ENCODE results near the gene PLIN4.
A peak's percentile ranks its signal among the peaks of the same experiment; 100 is the strongest.
"Not testable (repeated sequence)": the region's sequence is repeated elsewhere in the genome, so short reads cannot be mapped to it uniquely, and the experiment has no call there.

Gene PLIN4

DNA sequence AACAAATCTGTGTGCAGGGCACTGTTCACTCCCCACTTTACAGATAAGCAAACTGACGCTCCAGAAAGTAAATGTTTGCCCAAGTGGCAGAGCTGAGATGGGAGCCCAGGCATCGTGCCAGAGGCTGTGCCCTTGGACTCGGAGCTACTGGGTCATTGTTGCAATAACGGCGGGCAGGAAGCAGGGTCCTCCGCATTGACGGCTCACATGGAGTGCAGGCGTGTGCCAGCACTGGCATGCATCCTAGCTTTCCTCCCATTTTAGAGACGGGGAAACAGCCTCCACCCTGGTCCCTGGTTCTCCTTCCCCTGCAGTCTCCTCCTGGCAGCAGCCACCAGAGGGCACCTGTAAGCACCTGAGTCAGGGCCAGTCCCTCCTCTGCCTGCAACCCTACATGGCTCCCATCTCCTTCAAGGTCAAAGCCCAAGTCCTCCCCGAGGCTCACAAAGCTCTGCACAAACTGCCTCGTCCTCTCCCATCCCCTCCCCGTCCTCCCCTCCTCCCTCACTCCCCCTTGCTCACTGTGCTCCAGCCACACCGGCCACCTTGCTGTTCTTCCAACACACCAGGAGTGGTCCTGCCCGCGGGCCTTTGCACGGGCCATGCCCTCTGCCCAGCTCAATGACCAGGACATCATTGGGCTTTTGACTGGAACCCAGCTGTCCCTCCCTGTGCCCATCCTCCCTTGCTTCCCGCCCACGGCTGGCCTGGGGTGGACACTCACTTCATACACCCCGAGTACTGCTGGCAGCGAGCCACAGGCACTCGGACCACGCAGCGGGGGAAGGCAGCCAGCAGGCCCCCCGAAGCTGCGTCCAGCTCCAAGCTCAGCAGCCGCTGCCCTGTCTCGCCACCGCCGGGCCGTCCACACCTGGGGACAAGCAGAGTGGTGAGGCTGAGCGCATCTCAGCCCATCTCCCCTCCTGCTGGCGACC, 29.3 kb upstream of the PLIN4 start:
- peak; percentile 56 for DNase-seq

DNA sequence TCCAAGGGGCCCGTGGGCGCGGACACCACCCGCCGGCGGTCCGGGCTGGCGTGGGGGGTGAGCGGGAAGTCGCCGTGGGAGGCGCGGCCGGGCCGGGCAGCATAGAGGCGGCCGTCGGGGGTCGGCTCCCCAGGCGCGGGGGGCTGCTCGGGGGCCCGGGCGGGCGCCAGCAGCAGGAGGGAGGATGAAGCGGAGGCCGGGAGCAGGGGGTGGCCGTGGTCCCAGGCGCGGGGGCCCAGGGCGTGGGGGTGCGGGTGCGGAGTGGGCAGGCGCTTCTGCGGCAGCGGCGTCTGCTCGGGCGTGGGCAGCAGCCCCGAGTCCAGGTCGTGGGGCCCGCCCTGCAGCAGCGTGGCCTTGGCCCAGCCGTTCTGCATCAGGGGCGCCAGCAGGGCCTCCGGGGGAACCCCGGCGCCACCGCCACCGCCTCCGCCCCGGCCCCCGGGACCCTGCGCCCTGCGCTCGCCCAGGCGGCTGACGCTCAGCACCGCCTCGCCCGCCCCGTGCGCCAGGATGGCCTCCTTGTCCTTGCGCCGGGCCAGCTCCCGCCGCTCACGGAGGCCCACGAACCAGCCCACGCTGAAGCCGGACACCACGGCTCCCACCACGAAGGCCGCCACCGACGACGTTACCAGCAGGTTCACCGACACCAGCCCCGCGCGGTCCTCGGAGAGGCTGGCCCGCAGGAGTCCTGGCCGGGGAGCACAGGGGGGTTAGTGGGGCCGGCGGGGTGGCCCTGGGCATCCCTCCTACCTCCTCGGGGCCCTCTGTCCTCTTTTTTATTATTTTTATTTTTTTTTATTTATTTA, 25.8 kb upstream of the PLIN4 start:
- no peak for DNase-seq

GRCh38 chr19:4542896-4543841, 24.9 kb upstream of the PLIN4 start:
- DNase-seq = no peak

DNA sequence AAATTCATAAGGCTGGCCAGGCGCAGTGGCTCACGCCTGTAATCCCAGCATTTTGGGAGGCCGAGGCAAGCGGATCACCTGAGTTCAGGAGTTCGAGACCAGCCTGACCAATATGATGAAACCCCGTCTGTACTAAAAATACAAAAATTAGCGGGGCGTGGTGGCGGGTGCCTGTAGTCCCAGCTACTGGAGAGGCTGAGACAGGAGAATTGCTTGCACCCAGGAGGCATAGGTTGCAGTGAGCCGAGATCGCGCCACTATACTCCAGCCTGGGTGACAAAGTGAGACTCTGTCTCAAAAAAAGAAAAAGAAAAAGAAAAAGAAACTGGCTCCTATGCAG, 23.5 kb upstream of the PLIN4 start:
- DNase-seq = not testable (repeated sequence)

- peak; percentile 8 for DNase-seq
These were observed 23.0 kb upstream of the PLIN4 start for GRCh38 chr19:4541114-4541805.

DNA sequence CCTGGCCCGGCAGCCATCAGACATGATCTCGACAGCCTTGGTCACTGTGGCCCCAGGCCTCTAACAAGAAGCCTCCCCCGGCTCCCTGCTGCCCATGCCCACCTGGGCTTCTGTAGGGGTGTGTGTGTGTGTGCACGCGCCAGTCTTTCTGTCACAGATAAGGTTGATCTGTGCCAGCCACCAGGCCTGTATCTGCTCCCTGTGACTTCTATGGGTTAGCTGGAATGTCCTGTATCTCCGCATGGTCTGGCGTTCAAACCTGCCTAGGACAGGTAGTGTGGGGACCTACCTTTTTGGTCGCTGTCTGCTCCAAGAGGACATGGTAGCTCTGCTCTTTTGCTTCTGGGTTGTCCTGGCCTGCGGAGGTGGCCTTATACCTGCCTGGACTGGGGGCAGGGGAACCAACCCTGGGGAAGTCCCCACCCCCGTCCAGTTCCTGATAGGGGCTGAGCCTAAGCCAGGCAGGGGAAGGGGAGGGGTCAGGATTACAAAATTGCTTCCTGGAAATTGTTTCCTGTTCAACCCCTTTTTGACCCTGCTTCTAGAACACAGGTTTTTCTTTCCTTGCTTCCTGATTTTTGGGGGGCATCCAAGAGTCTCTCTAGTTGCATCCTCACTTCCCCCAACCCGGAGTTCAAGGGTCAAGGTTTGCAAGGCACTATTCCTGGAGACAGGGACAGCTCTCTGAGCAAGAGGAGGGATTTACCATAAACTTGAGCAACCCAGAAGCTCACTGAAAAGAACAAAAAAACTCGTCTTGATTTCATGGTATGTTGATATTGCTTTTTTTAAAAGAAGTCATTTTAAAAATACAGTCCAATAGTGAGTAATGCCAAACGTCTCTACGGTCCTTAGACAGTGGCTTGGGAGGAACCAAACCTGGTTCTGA, 21.7 kb upstream of the PLIN4 start, which contains the start of gene LRG1:
Gene LRG1 (minus strand): TSS at position 344 of the 889 bp plus-strand sequence. CDS start 23 bp downstream, at position 321.
- peak; percentile 71 for DNase-seq

DNA sequence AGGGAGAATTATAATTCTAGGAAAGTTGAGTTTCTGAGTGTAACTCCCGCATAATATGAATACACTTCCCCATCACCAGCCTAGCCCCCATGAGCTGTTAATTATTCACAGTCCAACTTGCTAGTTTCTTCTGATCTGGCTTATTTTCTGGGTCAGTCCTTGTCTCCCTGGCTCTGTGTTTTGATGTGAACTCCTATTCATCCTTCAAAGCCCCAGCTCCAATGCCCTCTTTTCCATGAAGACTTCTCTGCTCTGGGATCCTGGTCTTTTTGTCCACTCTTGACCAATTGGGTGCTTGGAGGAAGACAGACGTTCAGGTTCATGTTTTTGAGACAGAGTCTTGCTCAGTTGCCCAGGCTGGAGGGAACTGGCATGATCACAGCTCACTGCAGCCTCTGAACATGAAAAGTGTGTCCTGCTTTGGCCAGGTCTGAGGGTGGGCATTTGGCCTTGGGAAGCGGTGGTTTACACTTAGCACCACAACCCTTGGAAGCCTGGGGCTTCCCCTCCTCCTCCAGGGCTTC, 20.9 kb upstream of the PLIN4 start:
- no peak for DNase-seq

DNA sequence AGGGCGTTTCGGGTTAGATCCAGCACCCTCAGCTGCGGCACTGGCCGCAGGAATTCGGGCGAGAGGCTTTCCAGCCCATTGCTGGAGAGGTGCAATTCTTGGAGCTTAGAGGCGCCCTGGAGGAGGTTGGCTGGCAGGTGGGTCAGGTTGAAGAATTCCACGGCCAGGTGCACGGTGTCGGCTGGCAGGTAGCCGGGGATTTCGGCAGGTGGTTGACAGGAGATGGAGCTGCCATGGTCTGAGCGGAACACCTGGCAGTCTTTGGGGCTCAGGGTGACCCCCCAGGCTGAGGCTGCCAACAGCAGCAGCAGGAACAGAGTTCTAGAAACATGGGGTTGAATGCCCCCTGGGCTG, 20.3 kb upstream of the PLIN4 start:
- DNase-seq = no peak

DNA sequence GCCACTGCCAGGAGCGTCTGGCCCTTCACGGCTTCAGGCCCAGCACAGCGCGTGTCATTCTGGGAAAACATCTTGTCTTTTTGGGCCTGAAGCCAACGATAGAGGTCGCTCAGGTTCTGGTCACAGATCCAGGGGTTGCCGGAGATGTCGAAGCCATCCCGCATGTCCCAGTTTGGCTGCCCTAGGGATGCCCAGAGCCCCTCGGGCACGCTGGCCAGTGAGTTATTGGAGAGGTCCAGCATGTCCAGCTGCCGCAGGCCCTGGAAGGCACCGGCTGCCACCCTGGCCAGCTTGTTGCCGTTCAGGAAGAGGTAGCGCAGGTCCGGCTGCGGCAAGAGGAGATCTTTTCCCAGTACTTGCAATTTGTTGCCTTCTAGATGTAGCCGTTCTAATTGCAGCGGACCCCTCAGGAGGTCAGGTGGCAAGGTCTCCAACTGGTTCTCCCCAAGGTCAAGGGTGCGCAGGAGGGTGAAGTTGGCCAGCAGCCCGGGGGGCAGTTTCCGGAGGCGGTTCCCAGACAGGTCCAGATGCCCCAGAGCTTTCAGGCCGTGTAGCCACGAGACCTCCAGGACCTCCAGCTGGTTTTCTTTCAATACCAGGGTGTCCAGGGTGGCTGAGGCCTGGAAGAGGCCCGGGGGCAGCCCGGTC, 19.8 kb upstream of the PLIN4 start:
- DNase-seq = no peak

GRCh38 chr19:4536798-4537197, 18.5 kb upstream of the PLIN4 start:
- DNase-seq = no peak

- peak; percentile 85 for DNase-seq
These were observed 16.8 kb upstream of the PLIN4 start, which contains the start of gene PLIN5 for GRCh38 chr19:4534836-4535658. Gene PLIN5 (minus strand): TSS chr19:4535224. CDS start chr19:4534074, 1,150 bp downstream.

GRCh38 chr19:4533835-4534424, 15.6 kb upstream of the PLIN4 start:
- no peak for DNase-seq

- no peak for DNase-seq
These were observed 15.0 kb upstream of the PLIN4 start for GRCh38 chr19:4533334-4533733.

DNA sequence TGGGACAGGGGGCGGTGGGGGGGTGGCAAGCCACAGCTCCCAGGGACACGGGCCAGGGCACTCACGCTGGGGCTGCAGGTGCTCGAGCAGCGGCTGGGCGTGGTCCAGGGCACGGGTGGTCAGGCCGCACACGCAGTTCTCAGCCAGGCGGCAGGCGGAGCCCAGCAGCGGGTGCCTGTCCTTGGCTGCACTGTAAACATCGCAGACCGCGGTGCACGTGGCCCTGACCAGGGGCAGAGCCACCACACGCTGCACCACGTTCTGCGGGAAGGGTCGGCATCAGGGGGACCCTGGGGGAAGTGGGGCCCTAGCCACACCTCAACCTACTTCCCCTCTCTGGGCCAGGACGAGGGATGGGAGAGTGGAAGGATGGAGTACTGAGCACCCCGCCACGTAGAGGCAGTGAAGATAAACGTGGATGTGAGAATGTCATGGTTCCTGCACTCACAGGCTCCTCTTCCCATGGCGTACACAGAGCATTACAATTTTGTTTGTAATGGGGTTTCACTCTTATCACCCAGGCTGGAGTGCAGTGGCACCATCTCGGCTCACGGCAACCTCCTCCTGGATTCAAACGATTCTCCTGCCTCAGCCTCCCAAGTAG, 13.4 kb upstream of the PLIN4 start:
- DNase-seq = no peak

- no peak for DNase-seq
These were observed 11.7 kb upstream of the PLIN4 start for GRCh38 chr19:4529924-4530522.

GRCh38 chr19:4528843-4529242, 10.6 kb upstream of the PLIN4 start:
- no peak for DNase-seq

- not testable (repeated sequence) for DNase-seq
These were observed 9.1 kb upstream of the PLIN4 start for GRCh38 chr19:4527377-4527776.

GRCh38 chr19:4525563-4526002, 7.3 kb upstream of the PLIN4 start:
- DNase-seq = no peak
